Fibroblast of lung (primary cell): ENCODE measurements around the gene PYGO2.

Experiments used
- EZH2 ChIP-seq: IDR thresholded peaks from 2 replicates; pipeline ENCODE4 v1.5.1; 2012; ENCODE audit warnings: low read length, control low read depth, mild to moderate bottlenecking; ENCODE audit errors: missing control alignments
- TF ChIP-seq, protein P1 (sequence below), 2 donors: IDR thresholded peaks in 1 of 2; conservative IDR thresholded peaks in 1 of 2; 1 replicate in 1 of 2; 2 replicates in 1 of 2; pipeline ENCODE4 v1.5.1; 2011 to 2012; ENCODE audit warnings: low read length in 2 of 2, control low read depth in 1 of 2, inconsistent platforms in 1 of 2, low read depth in 1 of 2, mild to moderate bottlenecking in 1 of 2

GRCh38 chr1:154966111-154966510 lies 4.5 kb upstream of the PYGO2 start:
- TF ChIP-seq, protein P1, sequence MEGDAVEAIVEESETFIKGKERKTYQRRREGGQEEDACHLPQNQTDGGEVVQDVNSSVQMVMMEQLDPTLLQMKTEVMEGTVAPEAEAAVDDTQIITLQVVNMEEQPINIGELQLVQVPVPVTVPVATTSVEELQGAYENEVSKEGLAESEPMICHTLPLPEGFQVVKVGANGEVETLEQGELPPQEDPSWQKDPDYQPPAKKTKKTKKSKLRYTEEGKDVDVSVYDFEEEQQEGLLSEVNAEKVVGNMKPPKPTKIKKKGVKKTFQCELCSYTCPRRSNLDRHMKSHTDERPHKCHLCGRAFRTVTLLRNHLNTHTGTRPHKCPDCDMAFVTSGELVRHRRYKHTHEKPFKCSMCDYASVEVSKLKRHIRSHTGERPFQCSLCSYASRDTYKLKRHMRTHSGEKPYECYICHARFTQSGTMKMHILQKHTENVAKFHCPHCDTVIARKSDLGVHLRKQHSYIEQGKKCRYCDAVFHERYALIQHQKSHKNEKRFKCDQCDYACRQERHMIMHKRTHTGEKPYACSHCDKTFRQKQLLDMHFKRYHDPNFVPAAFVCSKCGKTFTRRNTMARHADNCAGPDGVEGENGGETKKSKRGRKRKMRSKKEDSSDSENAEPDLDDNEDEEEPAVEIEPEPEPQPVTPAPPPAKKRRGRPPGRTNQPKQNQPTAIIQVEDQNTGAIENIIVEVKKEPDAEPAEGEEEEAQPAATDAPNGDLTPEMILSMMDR (conservative IDR thresholded peaks at IDR 0.05 in 1 of 2, IDR thresholded peaks at IDR 0.05 in 1 of 2; ENCODE audit: low read depth in 1 of 2, low read length in 2 of 2), result no peak
- no peak for TF ChIP-seq EZH2
